KBM-7 (cell line): ENCODE results near the gene SS18.

Experiments used
- DNase-seq: peaks from one replicate; pipeline ENCODE4 v3.0.0-alpha.2; 2015
- in situ Hi-C: fragments of 300-500 bp; cut with MboI; formaldehyde crosslinking; loops from 2 replicates; pipeline ENCODE4 v1.14.3; 2020; ENCODE audit warnings: low sequenced_read_pairs, low pct_unique_long_range_greater_than_20kb, mixed read lengths

SS18 gene

GRCh38 chr18:26082475-26082874, 7.9 kb downstream of the SS18 start:
- in situ Hi-C loops: no loop called here

DNA sequence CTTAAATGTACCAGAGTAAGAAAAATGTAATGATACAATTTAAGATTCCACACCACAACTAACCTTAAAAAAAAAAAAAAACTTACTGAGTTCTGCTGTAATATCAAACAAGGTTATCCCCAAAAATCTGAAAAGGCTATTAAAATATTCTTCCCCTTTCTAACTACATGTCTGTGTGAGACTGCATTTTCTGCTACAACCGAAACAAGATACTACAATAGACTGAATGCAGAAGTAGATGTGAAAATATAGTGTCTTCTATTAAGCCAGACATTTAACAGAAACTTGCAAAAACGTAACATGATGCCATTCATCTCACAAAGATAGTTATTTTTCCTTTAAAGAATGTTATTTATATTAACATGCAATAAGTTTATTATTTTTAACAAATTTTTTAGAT, 16.2 kb downstream of the SS18 start:
- in situ Hi-C loops: no loop called here

More at GRCh38 chr18:26082475-26082874, 7.9 kb downstream of the SS18 start:
- no peak for DNase-seq

GRCh38 chr18:26073758-26074157, 16.7 kb downstream of the SS18 start:
- in situ Hi-C loops: no loop called here
- no peak for DNase-seq

More for the DNA sequence above, 16.2 kb downstream of the SS18 start:
- DNase-seq: peak; percentile 19

- no peak for DNase-seq
- in situ Hi-C loops: no loop called here
These were observed 18.7 kb downstream of the SS18 start for GRCh38 chr18:26071725-26072124.

DNA sequence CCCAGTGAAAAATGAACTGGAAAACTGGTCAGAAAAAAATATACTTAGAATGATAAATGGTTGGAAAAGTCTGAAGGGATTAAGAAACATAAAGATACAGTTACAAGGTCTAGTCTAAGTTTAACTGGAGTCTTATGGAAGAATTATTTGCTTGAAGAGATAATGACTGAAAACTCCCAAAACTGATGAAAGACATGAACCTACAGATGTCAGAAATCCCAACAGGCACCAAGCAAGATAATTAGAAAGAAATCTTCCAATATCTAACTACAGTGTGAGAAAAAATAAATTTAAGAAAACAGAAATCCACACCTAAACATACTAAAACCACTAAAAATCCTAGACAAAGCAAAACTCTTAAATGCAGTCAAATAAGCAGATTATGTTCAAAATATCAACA, 19.4 kb downstream of the SS18 start:
- DNase-seq: no peak
- in situ Hi-C loops: no loop called here

- in situ Hi-C loops: no loop called here
- no peak for DNase-seq
These were observed 31.1 kb downstream of the SS18 start for GRCh38 chr18:26059357-26059756.

- in situ Hi-C loops: no loop called here
- no peak for DNase-seq
These were observed 33.1 kb downstream of the SS18 start for GRCh38 chr18:26057344-26057773.

DNA sequence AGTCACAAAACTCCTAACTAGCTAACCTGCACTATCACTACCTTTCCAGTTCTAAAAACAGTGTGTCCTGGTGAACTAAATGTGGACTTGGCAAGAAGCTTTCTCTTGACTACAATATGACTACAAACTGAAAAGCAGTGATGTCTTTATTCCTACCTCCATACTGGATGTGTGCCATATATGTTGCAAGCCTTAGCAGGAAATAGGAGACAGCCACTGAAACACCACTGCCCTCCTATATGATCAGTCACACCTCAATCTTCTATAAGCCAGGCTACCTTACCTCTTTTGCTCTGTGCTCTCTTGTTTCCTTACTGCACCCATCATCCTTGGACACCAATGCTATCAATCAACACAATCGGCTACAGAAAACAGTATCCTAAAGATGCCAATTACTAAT, 34.1 kb downstream of the SS18 start:
- in situ Hi-C loops: no loop called here
- no peak for DNase-seq

- DNase-seq: no peak
- in situ Hi-C loops: no loop called here
These were observed 37.9 kb downstream of the SS18 start for GRCh38 chr18:26052505-26052904.

GRCh38 chr18:26051843-26052242, 38.6 kb downstream of the SS18 start:
- DNase-seq: no peak

GRCh38 chr18:26046419-26047077, 43.9 kb downstream of the SS18 start:
- in situ Hi-C loops: no loop called here
- no peak for DNase-seq

More at GRCh38 chr18:26051843-26052242, 38.6 kb downstream of the SS18 start:
- in situ Hi-C loops: no loop called here

DNA sequence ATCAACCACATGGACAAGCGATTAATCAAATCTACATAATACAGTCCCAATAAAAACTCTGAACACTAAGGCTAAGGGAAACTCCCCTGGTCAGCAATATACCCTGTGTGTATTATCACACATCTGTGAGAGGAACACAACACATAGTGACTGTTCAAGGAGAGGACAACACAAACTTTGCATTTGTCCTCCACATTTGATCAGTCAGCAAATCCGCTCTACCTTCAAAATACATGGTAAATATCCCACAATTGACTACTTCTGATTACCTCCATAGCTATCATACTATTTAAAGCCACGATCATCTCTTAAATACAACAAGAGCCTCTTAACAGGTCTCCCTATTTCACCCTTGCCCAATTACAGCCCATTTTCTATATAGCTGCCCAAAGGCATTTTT, 45.6 kb downstream of the SS18 start:
- in situ Hi-C loops: no loop called here

DNA sequence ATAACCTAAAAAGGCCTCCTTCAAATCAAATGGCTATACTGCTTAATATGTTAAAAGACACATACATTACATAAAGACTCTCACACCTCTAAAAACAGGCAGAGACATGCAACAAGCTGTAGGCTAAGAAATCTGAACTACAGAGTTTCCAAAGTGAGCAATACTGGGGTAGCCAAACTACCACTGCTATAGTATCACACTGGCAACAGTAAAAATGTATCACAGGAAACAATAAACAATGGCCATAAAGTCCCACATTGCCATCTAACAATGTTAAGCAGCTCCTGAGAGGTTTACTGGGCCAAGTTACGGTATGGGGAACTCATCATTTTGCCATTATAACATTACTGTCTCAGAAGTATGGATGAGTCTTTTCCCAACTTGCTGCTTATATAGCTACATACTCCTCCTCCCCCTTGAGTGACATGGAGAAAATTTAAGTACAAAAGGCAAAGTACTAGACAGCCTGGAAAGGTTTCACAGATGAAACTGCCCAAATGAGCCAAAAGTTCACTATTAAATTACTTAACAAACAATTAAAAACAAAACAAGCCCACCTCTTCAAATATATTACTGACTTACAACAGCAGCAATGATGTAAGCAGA, 50.3 kb downstream of the SS18 start:
- in situ Hi-C loops: no loop called here
- peak; percentile 1 for DNase-seq

More for the DNA sequence above, 45.6 kb downstream of the SS18 start:
- no peak for DNase-seq

GRCh38 chr18:26039203-26039602, 51.2 kb downstream of the SS18 start:
- DNase-seq: no peak
- in situ Hi-C loops: no loop called here

DNA sequence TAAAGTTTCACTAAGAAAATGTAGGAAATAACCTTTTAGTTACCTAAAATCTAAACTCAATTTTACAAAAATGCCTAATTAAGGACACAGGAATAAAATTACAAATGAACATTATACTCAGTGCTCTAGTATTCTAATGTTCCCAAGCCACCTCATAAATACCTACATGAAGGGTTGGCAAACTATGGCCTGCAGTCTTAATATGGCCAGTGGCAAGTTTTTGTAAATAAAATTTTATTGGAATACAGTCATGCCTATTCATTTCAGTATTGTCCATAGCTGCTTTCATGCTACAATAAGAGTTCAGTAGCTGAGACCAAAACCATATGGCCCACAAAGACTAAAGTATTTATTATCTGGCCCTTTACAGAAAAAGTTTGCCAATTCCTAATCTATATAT, 53.8 kb downstream of the SS18 start:
- no peak for DNase-seq
- in situ Hi-C loops: no loop called here

GRCh38 chr18:26034850-26035497, 55.4 kb downstream of the SS18 start:
- in situ Hi-C loops: no loop called here
- no peak for DNase-seq

DNA sequence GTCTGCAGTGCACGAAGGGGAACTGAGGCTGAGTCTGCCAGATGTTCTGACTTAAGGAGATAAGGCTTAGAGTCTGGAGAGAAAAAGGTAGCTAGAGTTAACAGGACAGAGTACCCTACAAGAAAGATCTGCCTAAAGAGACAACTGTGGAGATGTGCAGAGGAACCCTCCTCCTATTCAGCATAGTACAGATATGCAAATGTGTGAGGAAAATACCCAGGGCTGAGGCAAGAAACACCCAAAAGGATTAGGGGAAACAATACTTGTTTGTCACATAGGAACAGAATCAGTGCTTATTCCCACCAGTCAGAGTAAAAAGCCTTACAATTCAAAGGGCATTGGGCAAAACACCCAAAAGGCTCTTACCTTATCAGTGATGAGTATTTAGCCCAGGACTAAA, 67.8 kb downstream of the SS18 start:
- in situ Hi-C loops: no loop called here
- DNase-seq: no peak

DNA sequence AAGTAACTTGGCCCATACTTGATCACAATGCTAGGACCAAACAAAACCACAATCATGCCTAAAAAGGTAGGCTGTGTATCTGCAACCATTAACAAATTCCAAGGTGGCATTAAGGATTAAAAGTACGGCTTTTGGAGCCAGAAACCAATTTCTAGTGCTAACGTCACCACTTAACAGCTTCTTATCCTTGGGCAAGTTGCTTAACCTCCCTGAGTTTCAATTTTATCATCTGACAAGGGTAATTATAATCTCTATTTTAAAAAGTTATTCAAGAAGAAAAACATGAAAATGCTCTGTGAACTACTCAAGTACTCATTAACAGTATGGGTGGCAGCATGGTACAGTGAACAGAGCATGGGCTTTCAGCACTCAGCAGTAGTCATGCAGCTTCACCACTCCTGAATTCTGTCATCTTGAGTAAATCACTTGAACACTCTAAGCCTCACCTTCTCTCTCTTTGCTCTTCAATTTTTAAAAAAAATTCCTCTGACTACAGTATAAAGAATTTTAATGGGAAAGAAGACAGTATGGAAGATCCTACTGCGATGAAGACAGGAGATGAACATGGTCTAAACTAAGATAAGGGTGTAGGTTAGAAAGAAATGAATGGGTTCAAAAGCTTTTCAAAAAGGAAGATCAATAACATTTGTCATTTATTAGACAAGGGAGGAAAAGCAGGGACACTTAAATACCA, 69.2 kb downstream of the SS18 start:
- in situ Hi-C loops: no loop called here
- DNase-seq: no peak

GRCh38 chr18:26017929-26018328, 72.5 kb downstream of the SS18 start:
- DNase-seq: peak; percentile 12
- in situ Hi-C loops: no loop called here

GRCh38 chr18:26014462-26014861, 76.0 kb downstream of the SS18 start:
- in situ Hi-C loops: no loop called here
- no peak for DNase-seq
